WTC11 (cell line): ENCODE data around the gene COL27A1. TPM values are rescaled to one million over a fixed set of nuclear protein-coding genes. Genes with fewer than 3 reads are reported as not detected.

Source experiments
- ATAC-seq: fragments of 200-7000 bp; cut with Tn5 transposase; 2 replicates; pipeline ENCODE4 v1.10.0; 2021; ENCODE audit warnings: mild to moderate bottlenecking, moderate library complexity
- CTCF ChIA-PET: fragments of 300-600 bp; sonication (Branson Sonifier 250); formaldehyde crosslinking; loops from one replicate; lab custom pipeline; 2021; ENCODE audit warnings: antibody characterized with exemption; lab: Charles Lee
- POLR2A ChIA-PET: fragments of 350-600 bp; sonication (Branson Sonifier 250); formaldehyde crosslinking; loops from one replicate; lab custom pipeline; 2021; ENCODE audit warnings: antibody characterized with exemption; lab: Charles Lee
- DNase-seq: peaks from one replicate; pipeline ENCODE4 v3.0.0; 2021; ENCODE audit warnings: low spot score
- H3K27ac Mint-ChIP-seq: 2 replicates; pipeline ENCODE4 v1.8.0; 2021; ENCODE audit warnings: mixed read lengths
- H3K27me3 Mint-ChIP-seq: 2 replicates; pipeline ENCODE4 v1.8.0; 2021; ENCODE audit warnings: low read depth, mild to moderate bottlenecking, moderate library complexity, mixed read lengths
- H3K36me3 Mint-ChIP-seq: 2 replicates; pipeline ENCODE4 v1.8.0; 2021; ENCODE audit warnings: mixed read lengths
- H3K4me1 Mint-ChIP-seq: 2 replicates; pipeline ENCODE4 v1.8.0; 2022; ENCODE audit warnings: mixed read lengths
- H3K4me3 Mint-ChIP-seq: 2 replicates; pipeline ENCODE4 v1.8.0; 2021; ENCODE audit warnings: mild to moderate bottlenecking, moderate library complexity, mixed read lengths
- H3K9me3 Mint-ChIP-seq: 2 replicates; pipeline ENCODE4 v1.8.0; 2021; ENCODE audit warnings: mixed read lengths
- AFF4 ChIP-seq: sonication (generic); formaldehyde crosslinking; IDR thresholded peaks from 2 replicates; pipeline ENCODE4 v1.8.1; 2023; ENCODE audit warnings: mild to moderate bottlenecking, missing genetic modification reagents, borderline replicate concordance
- AR ChIP-seq: fragments of 250-450 bp; sonication (Bioruptor Pico); IDR thresholded peaks from 2 replicates; pipeline ENCODE4 v1.9.0; 2021; ENCODE audit warnings: mild to moderate bottlenecking
- ATF1 ChIP-seq: sonication (generic); formaldehyde crosslinking; IDR thresholded peaks from 2 replicates; pipeline ENCODE4 v1.8.1; 2023; ENCODE audit warnings: mild to moderate bottlenecking, moderate library complexity, missing genetic modification reagents
- CTCF ChIP-seq: fragments of 200-600 bp; IDR thresholded peaks from 2 replicates; pipeline ENCODE4 v1.8.0; 2022; ENCODE audit warnings: antibody characterized with exemption
- E2F5 ChIP-seq: sonication (generic); formaldehyde crosslinking; IDR thresholded peaks from 2 replicates; pipeline ENCODE4 v1.8.1; 2022; ENCODE audit warnings: mild to moderate bottlenecking, moderate library complexity, missing genetic modification reagents
- FOXP1 ChIP-seq: sonication (generic); formaldehyde crosslinking; IDR thresholded peaks from 2 replicates; pipeline ENCODE4 v1.8.0; 2022; ENCODE audit warnings: missing genetic modification reagents, mild to moderate bottlenecking, moderate library complexity, borderline replicate concordance
- IRF2 ChIP-seq: sonication (generic); formaldehyde crosslinking; IDR thresholded peaks from 2 replicates; pipeline ENCODE4 v1.8.0; 2022; ENCODE audit warnings: low read depth, missing genetic modification reagents, borderline replicate concordance
- JAZF1 ChIP-seq: fragments of 250-450 bp; sonication (Bioruptor Pico); IDR thresholded peaks from 2 replicates; pipeline ENCODE4 v1.9.0; 2021; ENCODE audit warnings: moderate library complexity, mild to moderate bottlenecking, inconsistent platforms
- NFE2L1 ChIP-seq: sonication (generic); formaldehyde crosslinking; IDR thresholded peaks from 2 replicates; pipeline ENCODE4 v1.8.1; 2023; ENCODE audit warnings: missing genetic modification reagents
- SMAD3 ChIP-seq: sonication (generic); formaldehyde crosslinking; IDR thresholded peaks from 2 replicates; pipeline ENCODE4 v1.8.0; 2022; ENCODE audit warnings: missing genetic modification reagents, mild to moderate bottlenecking, borderline replicate concordance
- STAT6 ChIP-seq: sonication (generic); formaldehyde crosslinking; conservative IDR thresholded peaks from 2 replicates; pipeline ENCODE4 v1.8.1; 2023; ENCODE audit warnings: mild to moderate bottlenecking, low read depth, missing genetic modification reagents, moderate library complexity
- USF2 ChIP-seq: sonication (generic); formaldehyde crosslinking; IDR thresholded peaks from 2 replicates; pipeline ENCODE4 v1.8.1; 2023; ENCODE audit warnings: mild to moderate bottlenecking, missing genetic modification reagents, moderate library complexity
- ZBTB43 ChIP-seq: sonication (generic); formaldehyde crosslinking; IDR thresholded peaks from 2 replicates; pipeline ENCODE4 v1.8.1; 2023; ENCODE audit warnings: mild to moderate bottlenecking, missing genetic modification reagents
- ZMAT4 ChIP-seq: fragments of 250-450 bp; sonication (Bioruptor Pico); IDR thresholded peaks from 2 replicates; pipeline ENCODE4 v1.9.0; 2021; ENCODE audit warnings: mild to moderate bottlenecking
- ZNF232 ChIP-seq: sonication (generic); formaldehyde crosslinking; IDR thresholded peaks from 2 replicates; pipeline ENCODE4 v1.8.0; 2022; ENCODE audit warnings: mild to moderate bottlenecking, missing genetic modification reagents
- ZNF396 ChIP-seq: fragments of 250-450 bp; sonication (Bioruptor Pico); IDR thresholded peaks from 2 replicates; pipeline ENCODE4 v1.8.0; 2021; ENCODE audit warnings: mild to moderate bottlenecking, moderate library complexity, borderline replicate concordance
- ZSCAN18 ChIP-seq: fragments of 250-450 bp; sonication (Bioruptor Pico); IDR thresholded peaks from 2 replicates; pipeline ENCODE4 v2.1.2; 2022; ENCODE audit warnings: mild to moderate bottlenecking, moderate library complexity
- total RNA-seq: library from RNA; stranded (reverse); gene quantifications from 3 replicates; pipeline ENCODE4 v1.2.3, GENCODE V29; 2021

The COL27A1 gene
- total RNA-seq, 1 experiment from 2014 or later = 47.5 TPM

- H3K27ac Mint-ChIP-seq = no peak overlapping the region
- CTCF ChIA-PET = interaction anchor here (1.0 kb wide), 1 partner anchor 144 kb away, joined by 3 read pairs; no protein-coding TSS in a partner anchor
- no peaks in the 10 kb centered on the region for H3K9me3 Mint-ChIP-seq
- no peak for ATAC-seq
- no peaks in the 10 kb centered on the region for H3K27me3 Mint-ChIP-seq
- DNase-seq = no peak
- H3K4me1 Mint-ChIP-seq = peaks cover 28% of the 10 kb centered on the region
- H3K4me3 Mint-ChIP-seq = no peak overlapping the region
- no peaks in the 10 kb centered on the region for H3K36me3 Mint-ChIP-seq
- POLR2A ChIA-PET = no interaction called here
- TF ChIP-seq JAZF1 (CRISPR knock-in tag) (no peak), ZSCAN18 (CRISPR knock-in tag) (no peak), NFE2L1 (no peak), ZNF396 (CRISPR knock-in tag) (no peak), ZBTB43 (CRISPR knock-in tag) (no peak), IRF2 (CRISPR knock-in tag) (no peak), CTCF (no peak), ATF1 (no peak), AR (no peak), SMAD3 (CRISPR knock-in tag) (no peak), FOXP1 (CRISPR knock-in tag) (no peak), ZMAT4 (no peak), USF2 (CRISPR knock-in tag) (no peak), AFF4 (CRISPR knock-in tag) (no peak), E2F5 (CRISPR knock-in tag) (no peak), ZNF232 (no peak), STAT6 (CRISPR knock-in tag) (no peak)
Observed at GRCh38 chr9:114226246-114227055, 71.1 kb downstream of the COL27A1 start.
